Astrocyte (in vitro differentiated cells and primary cell): ENCODE measurements around the gene GNE. TPM values are rescaled to one million over a fixed set of nuclear protein-coding genes. Genes with fewer than 3 reads are reported as not detected.

Experiments used
- DNase-seq: peaks from one replicate; pipeline ENCODE4 v3.0.0-alpha.2; 2010; ENCODE audit warnings: low read depth
- FAIRE-seq: peaks from 2 replicates; lab custom pipeline; 2011; peaks lifted over from hg19 to GRCh38; lab: Jason Lieb, UNC
- H2AFZ ChIP-seq: 2 replicates; pipeline ENCODE4 v1.6.0; 2012; ENCODE audit warnings: low read depth, low read length, inconsistent platforms
- H3K27ac ChIP-seq: 2 replicates; pipeline ENCODE4 v1.5.1; 2011; ENCODE audit warnings: low read depth, low read length, inconsistent platforms
- H3K27me3 ChIP-seq: 2 replicates; pipeline ENCODE4 v1.6.0; 2011; ENCODE audit warnings: low read length, inconsistent platforms; ENCODE audit not compliant: insufficient read depth
- H3K36me3 ChIP-seq: 2 replicates; pipeline ENCODE4 v1.5.1; 2011; ENCODE audit warnings: low read length, inconsistent platforms; ENCODE audit not compliant: insufficient read depth
- H3K4me1 ChIP-seq: 2 replicates; pipeline ENCODE4 v1.5.1; 2011; ENCODE audit warnings: low read length, inconsistent platforms; ENCODE audit not compliant: insufficient read depth
- H3K4me2 ChIP-seq: 2 replicates; pipeline ENCODE4 v1.6.0; 2012; ENCODE audit warnings: low read length, inconsistent platforms
- H3K4me3 ChIP-seq: 2 replicates; pipeline ENCODE4 v1.5.1; 2011; ENCODE audit warnings: low read depth, mild to moderate bottlenecking, low read length, inconsistent platforms; ENCODE audit not compliant: insufficient read depth
- H3K79me2 ChIP-seq: 2 replicates; pipeline ENCODE4 v1.6.0; 2012; ENCODE audit warnings: mild to moderate bottlenecking, low read length, inconsistent platforms; ENCODE audit not compliant: insufficient read depth
- H3K9ac ChIP-seq: 2 replicates; pipeline ENCODE4 v1.6.0; 2012; ENCODE audit warnings: mild to moderate bottlenecking, low read length, inconsistent platforms
- H3K9me3 ChIP-seq: 2 replicates; pipeline ENCODE4 v1.5.1; 2012; ENCODE audit warnings: low read depth, mild to moderate bottlenecking, low read length, inconsistent platforms; ENCODE audit not compliant: insufficient read depth
- H4K20me1 ChIP-seq: 2 replicates; pipeline ENCODE4 v1.6.0; 2012; ENCODE audit warnings: low read length, inconsistent platforms; ENCODE audit not compliant: insufficient read depth
- H3K27ac Mint-ChIP-seq: one replicate; pipeline ENCODE4 v1.8.0; 2021; ENCODE audit warnings: mild to moderate bottlenecking, mixed read lengths; ENCODE audit not compliant: unreplicated experiment
- H3K27me3 Mint-ChIP-seq: one replicate; pipeline ENCODE4 v1.8.0; 2021; ENCODE audit warnings: low read depth, mixed read lengths; ENCODE audit not compliant: unreplicated experiment
- H3K36me3 Mint-ChIP-seq: one replicate; pipeline ENCODE4 v1.8.0; 2021; ENCODE audit warnings: low read depth, mixed read lengths; ENCODE audit not compliant: unreplicated experiment
- H3K4me1 Mint-ChIP-seq: one replicate; pipeline ENCODE4 v1.8.0; 2021; ENCODE audit warnings: low read depth, mixed read lengths; ENCODE audit not compliant: unreplicated experiment
- H3K4me3 Mint-ChIP-seq: one replicate; pipeline ENCODE4 v1.8.0; 2021; ENCODE audit warnings: mild to moderate bottlenecking, moderate library complexity, mixed read lengths; ENCODE audit not compliant: unreplicated experiment
- H3K9me3 Mint-ChIP-seq: one replicate; pipeline ENCODE4 v1.8.0; 2021; ENCODE audit warnings: mild to moderate bottlenecking, mixed read lengths; ENCODE audit not compliant: unreplicated experiment
- EZH2 ChIP-seq: IDR thresholded peaks from 2 replicates; pipeline ENCODE4 v1.6.1; 2012; ENCODE audit warnings: mild to moderate bottlenecking, low read length, inconsistent platforms; ENCODE audit not compliant: insufficient read depth
- total RNA-seq: library from RNA; stranded (reverse); gene quantifications from 2 replicates; pipeline ENCODE4 v1.2.1, GENCODE V29; 2021
- TF ChIP-seq, protein P1 (sequence below): IDR thresholded peaks from 2 replicates; pipeline ENCODE4 v1.5.1; 2011; ENCODE audit warnings: low read depth, mild to moderate bottlenecking, inconsistent platforms, low read length, moderate library complexity; ENCODE audit not compliant: insufficient read depth

The GNE gene
- total RNA-seq, 1 donor from 2014 or later = 12.6 TPM

GRCh38 chr9:36221667-36222066 is 36.6 kb downstream of the GNE start:
- TF ChIP-seq, protein P1, sequence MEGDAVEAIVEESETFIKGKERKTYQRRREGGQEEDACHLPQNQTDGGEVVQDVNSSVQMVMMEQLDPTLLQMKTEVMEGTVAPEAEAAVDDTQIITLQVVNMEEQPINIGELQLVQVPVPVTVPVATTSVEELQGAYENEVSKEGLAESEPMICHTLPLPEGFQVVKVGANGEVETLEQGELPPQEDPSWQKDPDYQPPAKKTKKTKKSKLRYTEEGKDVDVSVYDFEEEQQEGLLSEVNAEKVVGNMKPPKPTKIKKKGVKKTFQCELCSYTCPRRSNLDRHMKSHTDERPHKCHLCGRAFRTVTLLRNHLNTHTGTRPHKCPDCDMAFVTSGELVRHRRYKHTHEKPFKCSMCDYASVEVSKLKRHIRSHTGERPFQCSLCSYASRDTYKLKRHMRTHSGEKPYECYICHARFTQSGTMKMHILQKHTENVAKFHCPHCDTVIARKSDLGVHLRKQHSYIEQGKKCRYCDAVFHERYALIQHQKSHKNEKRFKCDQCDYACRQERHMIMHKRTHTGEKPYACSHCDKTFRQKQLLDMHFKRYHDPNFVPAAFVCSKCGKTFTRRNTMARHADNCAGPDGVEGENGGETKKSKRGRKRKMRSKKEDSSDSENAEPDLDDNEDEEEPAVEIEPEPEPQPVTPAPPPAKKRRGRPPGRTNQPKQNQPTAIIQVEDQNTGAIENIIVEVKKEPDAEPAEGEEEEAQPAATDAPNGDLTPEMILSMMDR = no peak
- Histone ChIP-seq H4K20me1 (peaks cover 35% of the 10 kb centered on the region), H3K4me2 (no peak overlapping the region), H3K79me2 (peaks cover 8% of the 10 kb centered on the region), H3K4me3 (no peak overlapping the region), H3K27me3 (no peaks in the 10 kb centered on the region), H3K36me3 (peaks cover 35% of the 10 kb centered on the region), H2AFZ (no peak overlapping the region), H3K9me3 (no peaks in the 10 kb centered on the region), H3K27ac (no peak overlapping the region), H3K4me1 (no peaks in the 10 kb centered on the region), H3K9ac (no peak overlapping the region)
- DNase-seq (no peak), FAIRE-seq (no peak)
- peaks cover 4% of the 10 kb centered on the region for H3K4me1 Mint-ChIP-seq
- peaks cover 12% of the 10 kb centered on the region for H3K9me3 Mint-ChIP-seq
- no peak overlapping the region for H3K27ac Mint-ChIP-seq
- H3K36me3 Mint-ChIP-seq = peaks cover 42% of the 10 kb centered on the region
- no peaks in the 10 kb centered on the region for H3K27me3 Mint-ChIP-seq
- H3K4me3 Mint-ChIP-seq = no peak overlapping the region

DNA sequence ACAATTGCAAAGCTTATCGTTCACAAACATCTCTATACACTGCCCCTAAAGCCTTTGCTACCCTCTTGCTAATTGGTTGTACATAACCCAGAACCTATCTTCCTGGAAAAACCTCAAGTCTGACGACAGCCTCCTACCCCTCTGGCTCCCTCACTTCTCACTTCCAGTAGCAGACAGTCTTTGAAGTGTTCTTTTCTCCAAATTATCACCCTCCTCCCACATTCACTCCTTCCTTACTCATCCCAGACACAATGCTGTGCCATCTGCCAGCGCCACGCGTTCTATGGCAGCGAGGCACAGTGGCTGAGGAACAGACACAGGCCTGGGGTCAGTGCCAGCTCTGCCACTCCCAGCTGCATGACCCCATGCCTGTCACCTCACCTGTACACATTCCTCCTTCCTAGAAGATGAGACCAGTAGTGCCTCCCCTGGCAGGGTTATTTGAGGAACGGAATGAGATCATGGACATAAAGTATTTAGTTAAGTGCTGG is 39.8 kb downstream of the GNE start:
- no peaks in the 10 kb centered on the region for H3K4me1 ChIP-seq
- H3K27ac Mint-ChIP-seq = no peak overlapping the region
- no peaks in the 10 kb centered on the region for H3K9me3 ChIP-seq
- peaks cover 40% of the 10 kb centered on the region for H3K36me3 ChIP-seq
- peaks cover 12% of the 10 kb centered on the region for H3K9me3 Mint-ChIP-seq
- no peaks in the 10 kb centered on the region for H3K27me3 ChIP-seq
- FAIRE-seq = no peak
- TF ChIP-seq, protein P1 = no peak
- H4K20me1 ChIP-seq = peaks cover 52% of the 10 kb centered on the region
- H3K4me2 ChIP-seq = no peak overlapping the region
- no peak overlapping the region for H3K9ac ChIP-seq
- no peak overlapping the region for H3K27ac ChIP-seq
- H3K79me2 ChIP-seq = peaks cover 21% of the 10 kb centered on the region
- no peak overlapping the region for H3K4me3 ChIP-seq
- peaks cover 18% of the 10 kb centered on the region for H3K4me1 Mint-ChIP-seq
- DNase-seq = no peak
- no peaks in the 10 kb centered on the region for H3K27me3 Mint-ChIP-seq
- peaks cover 31% of the 10 kb centered on the region for H3K36me3 Mint-ChIP-seq
- no peak overlapping the region for H2AFZ ChIP-seq
- H3K4me3 Mint-ChIP-seq = no peak overlapping the region

DNA sequence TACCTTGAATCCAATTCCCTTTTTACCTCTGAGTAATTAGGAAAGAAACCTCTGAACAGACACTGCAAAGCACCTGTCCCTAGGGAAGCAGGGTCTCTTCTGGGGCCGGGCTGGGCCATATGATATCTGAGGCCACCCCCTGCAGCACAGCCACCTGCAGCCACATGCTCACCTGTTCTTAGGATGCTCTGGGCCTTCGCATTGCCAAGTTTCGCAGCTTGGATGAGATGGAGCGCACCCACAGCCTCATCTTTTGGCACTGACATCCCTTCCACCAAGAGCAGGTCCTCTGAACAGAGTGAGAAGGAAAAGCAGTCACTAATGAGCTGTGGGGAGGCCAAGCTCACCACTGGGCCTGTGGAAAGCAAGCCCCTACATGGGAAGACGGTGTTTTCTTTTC is 40.2 kb downstream of the GNE start:
- H3K4me3 Mint-ChIP-seq = no peak overlapping the region
- Histone ChIP-seq H3K4me1 (no peaks in the 10 kb centered on the region), H2AFZ (no peak overlapping the region), H3K79me2 (peaks cover 25% of the 10 kb centered on the region), H3K27ac (no peak overlapping the region), H3K4me3 (no peak overlapping the region), H3K4me2 (no peak overlapping the region), H3K9ac (no peak overlapping the region), H3K9me3 (no peaks in the 10 kb centered on the region), H4K20me1 (peaks cover 56% of the 10 kb centered on the region), H3K27me3 (no peaks in the 10 kb centered on the region), H3K36me3 (peaks cover 37% of the 10 kb centered on the region)
- no peak for FAIRE-seq
- no peaks in the 10 kb centered on the region for H3K27me3 Mint-ChIP-seq
- TF ChIP-seq EZH2 = no peak
- TF ChIP-seq, protein P1 = no peak
- H3K4me1 Mint-ChIP-seq = peaks cover 22% of the 10 kb centered on the region
- no peak for DNase-seq
- H3K9me3 Mint-ChIP-seq = peaks cover 11% of the 10 kb centered on the region
- H3K36me3 Mint-ChIP-seq = peaks cover 31% of the 10 kb centered on the region
- no peak overlapping the region for H3K27ac Mint-ChIP-seq
